KG1 (cell line): ENCODE measurements around the gene DNAH12.
"Not testable (repeated sequence)": the region's sequence is repeated elsewhere in the genome, so short reads cannot be mapped to it uniquely, and the experiment has no call there.

Source experiments
- DNase-seq: peaks from one replicate; lab custom pipeline; 2025; lab: John Stamatoyannopoulos, UW

Gene DNAH12

GRCh38 chr3:57518276-57518915 lies 25.7 kb downstream of the DNAH12 start:
- no peak for DNase-seq

GRCh38 chr3:57512166-57512565 lies 32.0 kb downstream of the DNAH12 start:
- no peak for DNase-seq

- DNase-seq = no peak
Observed at GRCh38 chr3:57505901-57506300, 38.2 kb downstream of the DNAH12 start.

GRCh38 chr3:57500506-57500905 lies 43.6 kb downstream of the DNAH12 start:
- no peak for DNase-seq

GRCh38 chr3:57497904-57498303 lies 46.2 kb downstream of the DNAH12 start:
- DNase-seq = no peak

- DNase-seq = no peak
Observed at GRCh38 chr3:57484563-57484962, 59.6 kb downstream of the DNAH12 start.

GRCh38 chr3:57477193-57477592 lies 67.0 kb downstream of the DNAH12 start:
- DNase-seq = not testable (repeated sequence)

GRCh38 chr3:57464801-57465200 lies 79.3 kb downstream of the DNAH12 start:
- no peak for DNase-seq

GRCh38 chr3:57464011-57464410 lies 80.1 kb downstream of the DNAH12 start:
- DNase-seq = no peak

GRCh38 chr3:57451150-57451846 lies 92.8 kb downstream of the DNAH12 start:
- DNase-seq = no peak

- DNase-seq = not testable (repeated sequence)
Observed at GRCh38 chr3:57449276-57449847, 94.8 kb downstream of the DNAH12 start.

- not testable (repeated sequence) for DNase-seq
Observed at GRCh38 chr3:57448489-57448888, 95.7 kb downstream of the DNAH12 start.

GRCh38 chr3:57446318-57446841 lies 97.8 kb downstream of the DNAH12 start:
- no peak for DNase-seq

GRCh38 chr3:57444469-57444868 lies 99.7 kb downstream of the DNAH12 start:
- no peak for DNase-seq

- DNase-seq = not testable (repeated sequence)
Observed at GRCh38 chr3:57440144-57440543, 104.0 kb downstream of the DNAH12 start.

- not testable (repeated sequence) for DNase-seq
Observed at GRCh38 chr3:57438460-57438859, 105.7 kb downstream of the DNAH12 start.

- DNase-seq = no peak
Observed at GRCh38 chr3:57436195-57436761, 107.9 kb downstream of the DNAH12 start.

GRCh38 chr3:57434041-57434440 lies 110.1 kb downstream of the DNAH12 start:
- no peak for DNase-seq

GRCh38 chr3:57423335-57423734 lies 120.8 kb downstream of the DNAH12 start:
- DNase-seq = no peak

- DNase-seq = no peak
Observed at GRCh38 chr3:57421336-57421735, 122.8 kb downstream of the DNAH12 start.

GRCh38 chr3:57420001-57420400 lies 124.1 kb downstream of the DNAH12 start:
- DNase-seq = no peak

- DNase-seq = no peak
Observed at GRCh38 chr3:57411715-57412114, 132.4 kb downstream of the DNAH12 start.

GRCh38 chr3:57409471-57409870 lies 134.7 kb downstream of the DNAH12 start:
- no peak for DNase-seq
